ENCODE results near the gene LCE3B.

The LCE3B gene

DNA sequence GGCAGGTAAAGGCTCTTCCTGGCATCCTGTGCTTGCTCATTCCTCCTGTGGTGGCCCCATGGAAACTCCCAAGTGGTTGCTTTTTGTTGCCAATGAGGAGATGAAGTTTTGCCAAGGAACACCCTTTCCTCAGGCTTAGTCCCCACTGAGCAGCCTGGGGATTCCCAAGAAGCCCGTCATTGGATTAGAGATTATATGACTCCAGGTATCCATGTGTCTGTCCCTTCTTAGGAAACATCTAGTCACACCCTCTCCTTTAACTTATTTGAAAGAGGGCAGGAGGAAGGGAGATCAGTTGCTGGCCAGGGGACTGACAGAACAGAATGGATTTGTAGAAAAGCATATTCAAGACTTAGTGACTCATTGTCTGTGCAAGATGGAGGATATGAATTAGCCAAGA lies 13.1 kb downstream of the LCE3B start:
- Histone ChIP-seq H3K36me3 (ENCODE audit: insufficient read depth, low read length) (no peaks in the 10 kb centered on the region), H3K9ac (ENCODE audit: low read depth, low read length) (no peak overlapping the region), H3K4me1 (ENCODE audit: insufficient read depth, low read length) (peaks cover 5% of the 10 kb centered on the region; the same call in 1 of the 2 replicates), H3K9me3 (ENCODE audit: control insufficient read depth, insufficient read depth, low read length) (no peaks in the 10 kb centered on the region; the same call in 1 of the 2 replicates)

- Histone ChIP-seq H3K36me3 (ENCODE audit: insufficient read depth, low read length) (no peaks in the 10 kb centered on the region), H3K9me3 (ENCODE audit: control insufficient read depth, insufficient read depth, low read length) (no peaks in the 10 kb centered on the region; the same call in 1 of the 2 replicates), H3K9ac (ENCODE audit: low read depth, low read length) (no peak overlapping the region), H3K4me1 (ENCODE audit: insufficient read depth, low read length) (no peaks in the 10 kb centered on the region)
These were observed 17.0 kb downstream of the LCE3B start for GRCh38 chr1:152630596-152630995.

GRCh38 chr1:152640351-152640750 lies 26.7 kb downstream of the LCE3B start:
- H3K9me3 ChIP-seq (ENCODE audit: control insufficient read depth, insufficient read depth, low read length): no peaks in the 10 kb centered on the region
- no peaks in the 10 kb centered on the region for H3K36me3 ChIP-seq (ENCODE audit: insufficient read depth, low read length)
- no peak overlapping the region; the same call in 1 of the 2 replicates for H3K9ac ChIP-seq (ENCODE audit: low read depth, low read length)
- H3K4me1 ChIP-seq (ENCODE audit: insufficient read depth, low read length): no peaks in the 10 kb centered on the region

DNA sequence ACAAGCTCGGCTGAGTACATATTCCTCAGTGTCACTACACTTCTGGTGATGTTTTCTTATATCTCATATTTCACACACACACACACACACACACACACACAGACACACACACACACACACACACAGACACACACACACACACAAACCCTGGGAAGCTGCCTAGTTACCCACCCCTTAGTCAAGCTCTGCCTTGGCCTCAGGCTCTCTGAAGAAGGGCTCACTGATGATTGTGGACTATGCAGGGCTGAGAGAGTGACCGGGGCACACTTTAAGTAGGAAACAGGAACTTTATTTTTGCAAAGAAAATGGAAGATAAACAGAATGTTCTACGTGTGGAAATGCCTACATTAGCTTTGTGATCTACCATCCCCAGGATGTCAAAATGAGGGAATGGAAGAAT lies 30.3 kb downstream of the LCE3B start:
- H3K9ac ChIP-seq (ENCODE audit: low read depth, low read length): no peak overlapping the region
- H3K36me3 ChIP-seq (ENCODE audit: insufficient read depth, low read length): no peaks in the 10 kb centered on the region
- H3K9me3 ChIP-seq (ENCODE audit: control insufficient read depth, insufficient read depth, low read length): no peaks in the 10 kb centered on the region
- no peaks in the 10 kb centered on the region for H3K4me1 ChIP-seq (ENCODE audit: insufficient read depth, low read length)

- Histone ChIP-seq H3K4me1 (ENCODE audit: insufficient read depth, low read length) (no peaks in the 10 kb centered on the region), H3K9me3 (ENCODE audit: control insufficient read depth, insufficient read depth, low read length) (no peaks in the 10 kb centered on the region), H3K9ac (ENCODE audit: low read depth, low read length) (no peak overlapping the region), H3K36me3 (ENCODE audit: insufficient read depth, low read length) (no peaks in the 10 kb centered on the region)
These were observed 31.5 kb downstream of the LCE3B start for GRCh38 chr1:152645146-152645545.

DNA sequence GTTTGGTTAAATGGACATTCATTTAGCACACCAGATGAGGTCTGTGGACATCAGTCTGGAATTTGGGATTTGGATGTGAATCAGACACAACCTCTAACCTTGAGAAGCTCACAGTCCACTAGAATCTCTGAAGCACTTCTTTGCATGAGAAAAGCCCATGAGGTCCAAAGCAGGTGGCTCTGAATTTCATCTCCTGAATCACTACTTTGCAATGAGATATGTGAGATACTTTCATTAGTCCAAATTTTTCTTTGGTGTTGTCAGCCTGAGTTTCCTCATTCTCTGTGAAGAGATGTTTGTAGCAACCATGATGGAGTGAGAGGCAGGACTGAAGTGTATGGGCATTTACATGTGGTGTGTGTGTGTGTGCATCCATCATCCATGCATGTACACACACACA lies 33.0 kb downstream of the LCE3B start:
- Histone ChIP-seq H3K4me1 (ENCODE audit: insufficient read depth, low read length) (no peaks in the 10 kb centered on the region), H3K9ac (ENCODE audit: low read depth, low read length) (no peak overlapping the region), H3K36me3 (ENCODE audit: insufficient read depth, low read length) (no peaks in the 10 kb centered on the region), H3K9me3 (ENCODE audit: control insufficient read depth, insufficient read depth, low read length) (no peaks in the 10 kb centered on the region)

DNA sequence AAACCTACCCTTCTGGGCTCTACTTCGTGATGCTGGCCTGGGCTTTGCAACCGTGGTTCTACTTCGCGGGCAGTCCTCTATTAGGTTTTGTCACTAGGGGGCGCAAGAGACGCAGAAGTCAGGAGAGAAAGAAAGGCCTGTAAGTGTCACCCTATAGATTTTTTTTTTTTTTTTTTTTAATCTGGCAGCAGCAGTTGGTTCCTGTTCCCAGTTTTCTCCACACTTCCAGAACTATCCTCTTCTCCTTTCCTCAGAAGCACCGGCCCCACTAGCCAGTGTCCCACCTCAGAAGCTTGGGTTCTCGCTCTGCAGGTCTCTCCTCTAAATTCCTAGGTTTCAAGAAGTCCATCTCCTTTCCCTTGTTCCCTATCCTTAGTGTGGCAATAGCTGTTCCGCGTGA lies 40.5 kb downstream of the LCE3B start:
- no peaks in the 10 kb centered on the region for H3K9me3 ChIP-seq (ENCODE audit: control insufficient read depth, insufficient read depth, low read length)
- H3K4me1 ChIP-seq (ENCODE audit: insufficient read depth, low read length): no peaks in the 10 kb centered on the region
- H3K36me3 ChIP-seq (ENCODE audit: insufficient read depth, low read length): no peaks in the 10 kb centered on the region
- no peak overlapping the region for H3K9ac ChIP-seq (ENCODE audit: low read depth, low read length)

DNA sequence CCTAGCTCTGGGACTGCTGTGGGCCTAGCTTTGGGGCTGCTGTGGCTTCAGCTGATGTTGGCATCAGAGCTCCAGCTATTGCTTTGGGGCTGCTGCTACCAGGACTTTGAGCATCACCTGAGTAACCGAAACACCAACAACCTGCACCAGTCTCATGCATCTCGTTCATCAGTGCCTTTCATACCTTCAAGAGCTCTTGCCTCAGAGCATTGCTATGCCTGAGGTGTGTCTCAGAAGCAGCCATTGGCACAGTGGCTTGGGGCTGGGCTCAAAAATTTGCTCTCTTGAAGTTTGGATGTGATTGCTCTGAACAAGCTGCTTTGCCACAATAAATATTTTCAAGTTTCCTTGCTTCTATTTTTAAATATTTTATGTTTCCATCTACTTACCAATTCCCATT lies 42.8 kb downstream of the LCE3B start:
- no peaks in the 10 kb centered on the region for H3K36me3 ChIP-seq (ENCODE audit: insufficient read depth, low read length)
- H3K9ac ChIP-seq (ENCODE audit: low read depth, low read length): no peak overlapping the region
- H3K9me3 ChIP-seq (ENCODE audit: control insufficient read depth, insufficient read depth, low read length): no peaks in the 10 kb centered on the region
- no peaks in the 10 kb centered on the region for H3K4me1 ChIP-seq (ENCODE audit: insufficient read depth, low read length)

GRCh38 chr1:152657677-152658076 lies 44.1 kb downstream of the LCE3B start:
- Histone ChIP-seq H3K9ac (ENCODE audit: low read depth, low read length) (no peak overlapping the region), H3K36me3 (ENCODE audit: insufficient read depth, low read length) (no peaks in the 10 kb centered on the region), H3K9me3 (ENCODE audit: control insufficient read depth, insufficient read depth, low read length) (no peaks in the 10 kb centered on the region), H3K4me1 (ENCODE audit: insufficient read depth, low read length) (no peaks in the 10 kb centered on the region)

- Histone ChIP-seq H3K4me1 (ENCODE audit: insufficient read depth, low read length) (no peaks in the 10 kb centered on the region), H3K9ac (ENCODE audit: low read depth, low read length) (no peak overlapping the region), H3K9me3 (ENCODE audit: control insufficient read depth, insufficient read depth, low read length) (no peaks in the 10 kb centered on the region), H3K36me3 (ENCODE audit: insufficient read depth, low read length) (no peaks in the 10 kb centered on the region)
These were observed 45.0 kb downstream of the LCE3B start for GRCh38 chr1:152658649-152659048.

DNA sequence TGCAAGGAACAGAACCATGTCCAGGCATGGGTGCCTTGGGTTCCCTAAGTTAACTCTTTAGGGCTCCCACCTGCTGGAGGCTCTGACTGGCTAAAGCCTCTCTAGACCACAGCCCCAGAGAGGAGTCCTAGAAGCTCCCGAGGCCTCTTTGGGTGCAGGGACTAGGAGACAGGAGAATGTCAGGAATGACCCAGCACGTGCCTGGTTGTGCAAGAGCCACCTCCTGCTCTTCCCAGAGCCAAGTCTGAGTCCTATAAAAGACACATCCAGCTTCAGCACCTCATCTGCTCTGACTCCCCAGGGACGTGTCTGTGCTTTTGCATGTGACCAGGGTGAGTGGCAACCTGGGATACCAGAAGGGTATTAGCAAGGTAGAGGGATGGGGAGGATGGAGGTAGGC lies 49.5 kb downstream of the LCE3B start, which contains the start of gene LCE2D:
Gene LCE2D (plus strand): TSS at position 283 of the 400 bp plus-strand sequence. CDS start 726 bp downstream, outside the sequence.
- Histone ChIP-seq H3K36me3 (ENCODE audit: insufficient read depth, low read length) (no peaks in the 10 kb centered on the region), H3K9ac (ENCODE audit: low read depth, low read length) (no peak within 1 kb of the TSS), H3K9me3 (ENCODE audit: control insufficient read depth, insufficient read depth, low read length) (no peaks in the 10 kb centered on the region), H3K4me1 (ENCODE audit: insufficient read depth, low read length) (no peaks in the 10 kb centered on the region)

Measured in ES-I3 (cell line).